GM18951 (cell line): ENCODE data around the gene DLG2.

Source experiments
- POLR2A ChIP-seq: IDR thresholded peaks from 4 replicates; pipeline ENCODE4 v1.6.1; 2011; ENCODE audit warnings: mild to moderate bottlenecking; ENCODE audit not compliant: insufficient read length, insufficient read depth; ENCODE audit errors: extremely low read depth
- in situ Hi-C: fragments of 300-500 bp; cut with MboI; formaldehyde crosslinking; loops from one replicate; pipeline ENCODE4 v1.12.0; 2022; ENCODE audit warnings: low sequenced_read_pairs, mixed read lengths, inconsistent platforms; ENCODE audit not compliant: unreplicated experiment

The DLG2 gene

DNA sequence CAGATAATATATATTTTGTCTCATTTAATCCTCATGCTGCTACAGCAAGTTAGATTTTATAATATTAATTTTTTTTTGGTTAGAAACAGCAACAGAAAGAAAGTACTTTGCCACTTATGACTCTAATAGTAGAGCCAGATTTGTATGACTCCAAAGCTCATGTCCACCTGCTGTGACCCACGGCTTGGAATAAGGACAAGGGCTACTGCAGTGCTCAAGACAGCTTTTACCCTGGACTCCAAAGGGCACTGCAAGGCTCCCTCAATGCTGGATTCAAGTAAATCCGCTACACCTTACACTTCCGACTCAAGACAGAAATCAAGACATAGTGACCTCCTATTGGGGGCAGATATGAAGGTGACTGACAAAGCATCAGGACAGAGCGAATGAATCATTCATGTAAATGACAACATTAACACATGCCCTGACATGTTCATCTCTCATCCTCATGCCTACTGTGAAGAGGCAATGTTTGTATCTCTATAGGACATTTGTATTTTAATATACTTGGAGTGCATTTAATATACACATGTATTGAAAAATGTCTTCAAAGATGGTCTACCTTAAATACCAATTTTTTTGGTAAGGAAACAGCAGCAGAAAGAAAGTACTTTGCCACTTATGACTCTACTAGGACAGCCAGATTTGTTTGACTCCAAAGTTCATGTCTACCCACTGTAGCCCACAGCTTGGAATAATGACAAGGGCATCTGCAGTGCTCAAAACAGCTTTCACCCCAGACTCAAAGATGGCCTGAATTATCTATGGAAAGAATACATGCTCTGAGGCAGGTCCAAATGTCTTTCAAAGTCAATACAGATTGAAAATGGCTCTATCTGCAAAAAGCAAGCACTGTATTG, 1965.4 kb downstream of the DLG2 start:
- no peak for TF ChIP-seq POLR2A
- in situ Hi-C loops = no loop called here

DNA sequence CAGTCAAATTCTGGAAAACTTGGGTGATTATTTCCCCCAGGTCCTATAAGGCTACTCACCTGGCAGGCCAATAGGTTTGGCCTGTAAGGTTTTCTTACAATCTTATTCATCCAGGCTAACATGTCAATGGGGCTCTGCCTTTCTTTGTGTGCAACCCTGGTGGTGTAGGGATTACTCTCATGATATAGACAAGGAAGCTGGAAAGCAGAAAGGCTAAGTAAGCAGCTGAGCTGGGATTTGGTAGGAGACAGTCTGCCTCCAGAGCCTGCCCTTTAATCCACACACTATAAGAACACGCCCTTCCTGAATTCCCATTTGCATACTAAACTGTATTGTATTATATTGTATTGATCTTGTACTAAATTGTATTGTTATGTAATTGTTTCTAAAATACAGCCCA, 1967.7 kb downstream of the DLG2 start:
- no peak for TF ChIP-seq POLR2A
- in situ Hi-C loops = no loop called here

DNA sequence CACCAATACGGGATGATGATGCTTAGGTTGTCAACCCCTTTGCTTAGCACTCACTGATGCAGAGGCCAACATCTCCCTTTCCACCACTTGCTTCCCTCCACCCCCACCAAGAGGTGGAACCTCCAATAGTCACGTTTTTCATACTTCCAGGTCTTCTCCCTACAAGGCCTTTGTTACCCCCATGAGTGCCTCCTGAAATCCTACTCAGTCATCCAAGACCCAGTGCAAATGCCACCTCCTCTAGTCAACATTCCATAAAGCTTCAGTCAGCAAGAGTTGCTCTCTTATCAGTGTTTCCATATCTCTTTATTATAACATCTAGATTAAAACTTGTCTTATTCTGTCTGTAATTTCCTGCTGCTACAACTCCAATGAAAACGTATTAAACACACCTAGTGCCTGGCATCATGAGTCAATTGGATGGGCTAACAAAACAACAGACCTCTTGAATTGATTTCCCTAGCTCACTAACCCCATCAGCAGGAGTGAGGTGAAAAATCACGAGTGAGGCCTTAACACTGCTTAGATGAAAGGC, 1970.3 kb downstream of the DLG2 start:
- in situ Hi-C loops = no loop called here
- TF ChIP-seq POLR2A = no peak

DNA sequence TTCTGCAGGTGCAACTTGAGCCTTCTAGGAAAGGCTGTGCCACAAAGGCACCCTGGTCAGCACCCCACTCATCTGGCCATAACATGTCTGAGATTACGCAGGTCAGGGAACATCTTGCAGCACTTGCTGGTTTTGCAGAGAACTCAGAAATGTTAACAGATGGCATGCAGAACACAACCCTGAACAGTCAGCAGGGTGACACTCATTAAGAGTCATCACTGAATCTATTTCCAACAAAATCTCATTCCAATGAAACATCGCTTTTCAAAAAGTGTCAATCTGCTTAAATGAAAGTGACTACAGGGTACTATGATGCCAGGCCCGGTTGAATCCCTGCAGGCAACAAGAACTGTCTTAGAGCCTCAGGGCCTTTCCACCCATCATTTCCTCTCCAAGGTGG, 1971.2 kb downstream of the DLG2 start:
- in situ Hi-C loops = no loop called here
- TF ChIP-seq POLR2A = no peak

DNA sequence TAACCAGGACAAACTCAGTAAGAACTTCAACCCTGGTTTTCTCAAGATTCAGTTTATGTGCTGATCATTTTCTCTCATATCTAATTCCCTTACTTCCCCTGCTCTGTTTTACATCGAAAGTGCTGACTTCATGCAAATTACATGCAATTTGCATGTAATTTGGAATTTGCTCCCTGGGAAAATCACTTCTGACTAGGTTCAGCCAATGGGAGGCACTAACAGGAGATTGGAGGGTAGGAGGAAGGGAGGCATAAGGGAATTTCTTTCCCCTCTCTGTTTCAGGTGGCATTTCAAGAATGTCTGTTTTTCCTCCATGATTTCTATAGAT, 1977.7 kb downstream of the DLG2 start:
- TF ChIP-seq POLR2A = no peak
- in situ Hi-C loops = no loop called here

DNA sequence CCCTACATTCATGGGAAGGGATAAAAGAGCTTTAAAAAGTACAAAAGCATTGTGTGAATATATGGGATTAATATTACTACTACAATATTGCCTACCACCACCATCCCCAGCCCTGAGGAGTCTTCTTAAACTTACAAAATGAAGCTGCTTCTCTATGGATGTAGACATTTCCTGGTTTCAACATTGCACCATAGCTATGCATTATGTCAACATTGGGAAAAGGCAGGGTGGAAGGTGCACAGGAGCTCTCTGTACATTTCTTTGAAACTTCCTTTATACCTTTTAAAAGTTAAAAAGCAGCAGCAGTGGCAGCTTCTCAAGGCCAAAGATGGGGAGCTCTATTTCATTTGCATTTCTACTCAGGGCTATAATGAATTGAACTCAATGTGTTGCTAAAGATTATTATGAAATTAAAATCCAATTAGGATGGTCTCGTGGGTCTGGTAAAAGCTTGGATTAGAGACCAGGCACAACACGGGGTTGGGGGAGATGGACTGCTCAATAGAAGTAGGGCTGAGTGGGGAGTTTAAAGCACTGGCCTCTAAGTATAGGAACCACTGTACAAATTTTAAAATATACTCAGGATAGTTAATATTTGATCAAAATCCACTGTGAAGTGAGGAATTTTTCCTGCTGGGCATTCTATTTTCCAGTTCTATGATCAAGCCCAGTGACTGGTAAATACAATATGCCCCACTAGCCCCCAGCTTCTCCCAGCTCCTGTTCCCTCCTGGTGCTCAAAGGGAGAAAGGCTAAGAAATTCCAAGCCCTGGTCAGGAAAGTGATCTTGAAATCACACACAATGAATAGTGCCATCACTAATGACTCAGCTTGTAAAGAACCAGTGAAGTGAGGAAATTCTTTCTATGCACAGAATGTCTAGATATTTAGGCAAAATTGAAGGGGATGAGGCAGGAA, 1978.3 kb downstream of the DLG2 start:
- in situ Hi-C loops = no loop called here
- TF ChIP-seq POLR2A = no peak

DNA sequence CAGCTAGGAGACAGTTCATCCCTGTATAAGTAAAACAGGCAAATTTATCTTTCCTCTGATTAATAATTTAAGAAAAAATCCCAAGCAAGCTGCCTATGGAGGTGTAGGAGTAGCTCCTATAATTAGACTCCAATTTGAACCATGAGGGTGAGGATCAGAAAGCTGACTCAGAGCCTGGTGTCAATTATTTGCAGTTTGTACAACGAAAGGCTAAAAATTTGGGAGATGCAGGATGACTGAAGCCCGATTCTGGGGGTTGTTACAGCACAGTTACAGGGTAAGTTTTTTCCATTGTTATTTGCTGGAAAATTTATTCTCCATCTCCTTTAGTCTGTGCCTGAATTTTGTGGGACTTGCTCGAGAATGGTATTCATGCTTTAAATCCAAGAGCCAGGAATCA, 1981.6 kb downstream of the DLG2 start:
- in situ Hi-C loops = no loop called here

DNA sequence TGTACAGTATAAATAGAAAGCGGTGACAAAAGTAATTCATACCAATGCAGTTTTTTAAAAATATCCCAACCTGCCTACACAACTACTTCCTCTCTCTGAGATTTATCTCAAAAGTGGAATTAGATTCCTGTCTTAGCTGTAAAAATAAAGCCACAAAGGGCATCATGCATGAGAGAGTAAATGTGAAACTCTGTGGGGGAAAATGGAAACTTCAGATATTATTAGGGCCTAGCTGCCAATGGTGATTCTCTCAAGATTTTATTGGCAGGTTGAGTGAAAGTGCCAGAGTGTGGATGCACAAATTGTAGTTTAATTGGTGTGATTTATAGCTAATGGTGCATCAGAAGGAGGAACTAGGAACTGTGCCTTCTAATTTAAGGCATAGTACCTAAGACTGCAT, 1984.0 kb downstream of the DLG2 start:
- no peak for TF ChIP-seq POLR2A
- in situ Hi-C loops = no loop called here

More for the DNA sequence above, 1981.6 kb downstream of the DLG2 start:
- TF ChIP-seq POLR2A = no peak

DNA sequence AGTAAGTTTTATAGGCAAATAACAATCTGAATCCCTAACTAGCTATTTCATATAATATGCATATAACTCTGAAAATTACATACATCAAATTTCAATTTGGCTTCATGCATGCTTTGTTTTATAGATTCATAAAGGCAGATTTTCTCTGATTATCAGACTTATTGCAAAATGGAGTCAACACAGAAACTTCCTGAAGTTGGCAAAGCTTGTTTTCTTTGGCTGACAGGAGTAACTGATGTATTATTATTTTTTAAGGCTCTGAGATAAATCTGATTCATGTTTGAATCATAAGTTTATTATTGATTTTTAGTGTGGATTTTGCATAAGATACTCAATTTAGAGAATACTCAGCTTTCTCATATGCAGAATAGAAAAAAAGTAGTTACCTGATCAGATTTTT, 1984.6 kb downstream of the DLG2 start:
- no peak for TF ChIP-seq POLR2A
- in situ Hi-C loops = no loop called here

DNA sequence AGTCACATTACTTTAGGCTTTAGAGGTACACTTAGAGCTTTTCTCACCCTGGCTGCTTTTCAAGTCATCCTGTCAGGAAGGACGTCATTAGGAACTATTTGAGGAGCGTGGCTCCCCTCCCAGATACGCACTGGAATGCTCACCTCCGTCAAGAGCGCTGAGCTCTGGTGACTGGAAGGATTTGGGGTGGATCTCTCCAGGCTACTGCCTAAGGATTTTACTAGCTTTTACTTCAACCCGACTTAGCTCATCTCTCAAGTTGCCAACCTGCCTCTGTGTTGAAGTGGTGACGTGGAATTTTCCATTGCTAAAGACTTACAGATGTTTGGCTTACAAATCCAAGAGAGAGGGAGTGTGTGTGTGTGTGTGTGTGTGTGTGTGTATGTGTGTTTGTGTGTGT, 1985.6 kb downstream of the DLG2 start:
- TF ChIP-seq POLR2A = no peak
- in situ Hi-C loops = no loop called here

DNA sequence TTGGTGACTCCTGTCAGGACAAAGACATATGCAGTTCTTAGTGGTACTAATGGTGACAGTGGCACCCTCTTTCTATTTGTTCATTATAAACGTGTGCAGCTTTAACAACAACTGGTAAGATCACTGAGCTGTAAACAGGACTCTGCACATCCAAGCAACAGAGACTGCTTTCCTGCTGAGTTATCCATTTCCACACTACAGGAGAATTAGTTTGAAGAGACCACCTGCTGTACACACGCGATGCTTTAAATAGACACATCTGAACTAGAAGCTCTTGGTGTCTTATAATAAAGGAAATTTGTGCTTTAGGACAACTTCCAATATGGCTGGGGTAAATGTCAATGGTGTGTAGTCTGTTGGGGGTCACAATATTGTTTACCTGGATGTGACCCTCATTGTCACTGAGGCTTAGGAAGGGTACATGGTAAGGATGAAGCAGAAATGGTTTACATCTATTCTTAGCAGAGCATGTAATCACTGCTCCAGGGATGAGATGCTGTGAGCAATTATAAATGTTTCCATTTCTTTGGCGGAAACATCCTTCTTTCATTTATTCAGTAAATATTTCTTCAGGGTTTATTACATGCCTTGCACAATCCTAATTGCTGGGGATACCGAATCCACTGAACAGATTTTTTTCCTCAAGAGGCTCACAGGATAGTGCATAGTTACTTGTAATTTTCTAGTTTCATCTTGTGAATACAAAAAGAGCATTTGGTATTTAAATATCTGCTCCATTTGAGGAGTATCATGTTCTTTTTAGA, 1987.0 kb downstream of the DLG2 start:
- in situ Hi-C loops = no loop called here
- no peak for TF ChIP-seq POLR2A

DNA sequence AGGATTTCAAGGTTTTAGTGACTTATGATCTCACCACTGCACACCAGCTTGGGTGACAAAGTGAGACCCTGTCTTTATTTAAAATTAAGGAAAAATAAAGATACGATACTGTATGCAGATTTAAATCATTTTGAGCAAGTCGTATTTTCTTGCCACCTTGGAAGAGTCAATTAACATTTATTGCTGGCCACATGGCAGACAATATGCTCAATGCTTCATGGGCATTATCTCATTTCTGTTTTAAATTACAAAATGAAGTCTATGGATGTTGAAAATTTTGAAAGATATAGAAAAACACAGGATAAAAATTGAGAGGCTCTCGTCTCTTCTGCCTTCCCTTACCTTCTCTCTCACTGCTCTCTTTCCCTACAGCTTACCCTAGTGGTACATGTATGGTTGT, 1992.0 kb downstream of the DLG2 start:
- no peak for TF ChIP-seq POLR2A
- in situ Hi-C loops = no loop called here

DNA sequence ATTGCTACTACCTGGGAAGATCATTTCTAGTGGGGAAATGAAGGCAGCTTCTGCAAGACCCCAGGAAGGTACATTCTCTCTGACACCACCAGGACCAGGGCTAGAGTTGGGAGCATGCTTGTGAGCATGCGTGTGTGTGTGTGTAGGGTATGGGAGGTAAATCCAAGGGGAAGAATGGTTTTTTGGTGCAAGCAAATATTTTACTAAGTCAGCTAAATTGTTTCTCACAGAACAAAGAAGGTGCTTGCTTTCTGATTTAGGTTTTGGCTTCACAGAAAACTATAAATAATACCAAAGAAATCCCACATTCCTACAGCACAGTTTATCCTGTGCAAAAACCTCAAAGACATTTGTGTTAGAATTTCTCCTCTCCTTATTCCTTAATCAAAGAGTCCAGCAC, 1996.9 kb downstream of the DLG2 start:
- TF ChIP-seq POLR2A = no peak
- in situ Hi-C loops = no loop called here

DNA sequence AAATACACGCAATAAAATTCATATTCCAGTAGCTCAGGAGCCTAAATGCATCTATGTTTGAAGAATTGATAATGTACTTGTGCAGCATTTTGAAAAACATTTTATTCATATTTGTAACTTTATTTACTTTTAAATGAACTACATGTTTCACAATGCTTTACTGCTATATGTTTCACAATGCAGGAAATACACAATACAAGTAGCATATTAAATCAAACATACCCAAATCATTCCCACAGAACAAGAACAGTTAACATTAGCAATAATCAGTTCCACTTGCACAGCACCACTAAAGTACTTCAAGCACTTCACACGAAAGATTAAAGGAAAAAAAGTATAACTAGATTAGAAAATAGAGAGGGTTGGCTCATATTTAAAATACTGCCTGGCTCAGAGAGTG, 1997.4 kb downstream of the DLG2 start:
- no peak for TF ChIP-seq POLR2A
- in situ Hi-C loops = no loop called here
